SU-DHL-6 (cell line): ENCODE data around the gene PLXNC1.

Experiments used
- CTCF ChIP-seq: fragments of 200-600 bp; sonication (generic); IDR thresholded peaks from one replicate; pipeline ENCODE4 v1.5.1; 2017; ENCODE audit warnings: antibody characterized with exemption, mild to moderate bottlenecking, low read length, moderate library complexity; ENCODE audit not compliant: insufficient read depth, poor library complexity, severe bottlenecking
- EZH2phosphoT487 ChIP-seq: fragments of 200-600 bp; sonication (generic), shearing (Covaris generic); conservative IDR thresholded peaks from 2 replicates; pipeline ENCODE4 v1.6.1; 2018; ENCODE audit warnings: mild to moderate bottlenecking, antibody characterized with exemption, low read length, moderate library complexity, mixed read lengths

DNA sequence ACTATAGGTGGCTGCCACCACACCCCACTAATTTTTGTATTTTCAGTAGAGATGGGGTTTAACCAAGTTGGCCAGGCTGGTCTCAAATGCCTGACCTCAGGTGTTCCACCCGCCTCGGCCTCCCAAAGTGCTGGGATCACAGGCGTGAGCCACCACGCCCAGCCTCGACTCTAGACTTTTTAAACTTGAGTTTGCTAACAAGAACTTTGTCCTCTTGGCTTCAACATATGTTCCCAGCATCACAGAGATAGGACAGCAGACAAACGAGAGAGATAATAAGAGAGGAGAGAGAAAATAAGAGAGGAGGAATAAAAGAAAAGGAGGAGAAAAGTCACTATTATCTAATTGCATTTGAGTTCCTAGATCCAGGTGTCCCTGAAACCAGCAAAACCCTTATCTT lies 192.2 kb downstream of the PLXNC1 start:
- no peak for TF ChIP-seq CTCF
- no peak for TF ChIP-seq EZH2phosphoT487
